Measurements from ENCODE around the gene UNC13A.
A peak's percentile ranks its signal among the peaks of the same experiment; 100 is the strongest.

The UNC13A gene

DNA sequence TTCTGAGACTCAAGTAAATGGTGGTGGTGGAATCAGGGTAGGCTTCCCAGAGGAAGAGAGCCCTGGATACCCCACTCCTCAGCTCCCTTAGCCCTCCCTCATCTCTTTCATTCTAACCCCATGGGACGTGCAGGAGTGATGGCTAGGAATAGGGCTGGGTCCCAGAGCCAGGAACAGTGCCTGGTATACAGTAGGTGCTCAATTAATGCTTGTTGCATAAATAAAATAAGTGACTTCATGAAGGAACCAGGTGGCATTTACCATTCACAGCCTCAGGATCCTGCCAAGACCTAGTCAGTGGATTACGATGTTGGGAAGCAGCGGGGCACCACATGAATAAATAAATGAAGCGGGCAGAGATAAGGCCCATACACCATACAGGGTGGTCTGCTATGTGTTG lies 3.9 kb downstream of the UNC13A start:
- no peak overlapping the region for H3K27ac Mint-ChIP-seq
- H3K27me3 Mint-ChIP-seq, result peaks cover 92% of the 10 kb centered on the region
- peaks cover 34% of the 10 kb centered on the region for H3K4me1 Mint-ChIP-seq
- H3K4me3 Mint-ChIP-seq, result no peak overlapping the region
- H3K36me3 Mint-ChIP-seq, result no peaks in the 10 kb centered on the region
- ATAC-seq, result no peak
- no peaks in the 10 kb centered on the region for H3K9me3 Mint-ChIP-seq

DNA sequence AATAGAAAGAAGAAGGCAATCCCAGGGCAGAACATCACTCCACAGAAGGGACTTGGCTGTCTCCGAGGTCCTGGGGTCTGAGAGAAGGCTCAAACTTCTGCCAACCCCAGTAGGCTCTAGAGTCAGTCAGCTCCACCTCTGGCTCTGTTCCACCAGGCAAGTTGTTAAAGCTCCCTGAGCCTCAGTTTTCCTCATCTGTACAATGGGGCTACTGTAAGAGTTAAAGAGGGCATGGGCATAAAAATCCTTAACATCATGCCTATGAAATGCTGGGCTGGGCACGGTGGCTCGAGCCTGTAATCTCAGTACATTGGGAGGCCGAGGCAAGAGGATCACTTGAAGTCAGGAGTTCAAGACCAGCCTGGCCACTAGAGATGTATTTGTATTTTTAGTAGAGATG lies 5.1 kb downstream of the UNC13A start:
- Mint-ChIP-seq H3K4me3 (no peak overlapping the region), H3K9me3 (no peaks in the 10 kb centered on the region), H3K27me3 (peaks cover 91% of the 10 kb centered on the region), H3K27ac (no peak overlapping the region), H3K36me3 (no peaks in the 10 kb centered on the region), H3K4me1 (peaks cover 27% of the 10 kb centered on the region)
- ATAC-seq, result no peak

DNA sequence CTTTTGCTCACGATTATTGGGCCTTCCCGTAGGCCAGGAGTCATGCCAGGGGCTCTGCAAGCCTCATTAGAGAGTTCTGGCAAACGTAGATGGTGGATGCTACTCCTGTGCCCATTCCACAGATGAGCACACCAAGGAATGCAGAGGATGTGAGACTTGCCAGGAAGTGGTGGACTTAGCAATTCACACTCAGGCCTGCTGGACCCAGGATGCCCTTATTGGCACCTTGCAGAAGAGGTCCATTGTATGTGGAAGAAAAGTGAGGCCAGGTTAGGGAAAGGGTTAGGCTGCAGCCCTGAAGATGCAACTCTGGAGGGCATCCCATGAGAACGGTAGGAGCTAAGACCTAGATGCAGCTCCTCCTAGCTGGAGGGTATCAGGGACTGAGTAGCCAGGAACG lies 5.9 kb downstream of the UNC13A start:
- Mint-ChIP-seq H3K9me3 (no peaks in the 10 kb centered on the region), H3K4me1 (peaks cover 21% of the 10 kb centered on the region), H3K27me3 (peaks cover 91% of the 10 kb centered on the region), H3K27ac (no peak overlapping the region), H3K36me3 (no peaks in the 10 kb centered on the region), H3K4me3 (no peak overlapping the region)
- ATAC-seq, result no peak

DNA sequence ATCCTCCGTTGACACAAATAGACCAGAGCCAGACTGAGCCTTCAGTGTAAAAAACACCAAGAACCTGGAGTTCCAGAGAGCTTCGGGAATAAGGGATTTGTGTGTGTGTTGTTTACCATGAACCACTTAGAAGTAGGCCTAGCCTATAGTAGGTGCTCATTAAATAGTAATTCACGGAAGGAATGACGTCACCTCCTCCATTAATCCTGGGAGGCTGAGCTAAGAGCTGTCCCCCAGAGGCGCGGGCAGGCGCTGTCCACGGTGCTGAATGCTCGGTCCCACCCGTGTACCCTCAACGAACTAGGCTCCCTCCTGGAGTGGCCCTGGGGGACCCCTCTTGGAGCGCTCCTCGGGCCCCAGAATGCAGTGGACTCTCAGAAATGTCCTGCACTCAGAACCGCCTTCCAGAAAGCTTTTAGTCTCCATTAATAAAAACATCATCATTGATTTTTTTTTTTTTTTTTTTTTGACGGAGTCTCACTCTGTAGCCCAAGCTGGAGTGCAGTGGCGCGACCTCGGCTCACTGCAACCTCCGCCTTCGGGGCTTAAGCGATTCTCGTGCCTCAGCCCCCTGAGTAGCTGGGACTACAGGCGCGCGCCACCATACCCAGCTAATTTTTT lies 6.5 kb downstream of the UNC13A start:
- Mint-ChIP-seq H3K27me3 (peaks cover 92% of the 10 kb centered on the region), H3K4me3 (no peak overlapping the region), H3K27ac (no peak overlapping the region), H3K36me3 (no peaks in the 10 kb centered on the region), H3K4me1 (peaks cover 21% of the 10 kb centered on the region), H3K9me3 (no peaks in the 10 kb centered on the region)
- no peak for ATAC-seq

DNA sequence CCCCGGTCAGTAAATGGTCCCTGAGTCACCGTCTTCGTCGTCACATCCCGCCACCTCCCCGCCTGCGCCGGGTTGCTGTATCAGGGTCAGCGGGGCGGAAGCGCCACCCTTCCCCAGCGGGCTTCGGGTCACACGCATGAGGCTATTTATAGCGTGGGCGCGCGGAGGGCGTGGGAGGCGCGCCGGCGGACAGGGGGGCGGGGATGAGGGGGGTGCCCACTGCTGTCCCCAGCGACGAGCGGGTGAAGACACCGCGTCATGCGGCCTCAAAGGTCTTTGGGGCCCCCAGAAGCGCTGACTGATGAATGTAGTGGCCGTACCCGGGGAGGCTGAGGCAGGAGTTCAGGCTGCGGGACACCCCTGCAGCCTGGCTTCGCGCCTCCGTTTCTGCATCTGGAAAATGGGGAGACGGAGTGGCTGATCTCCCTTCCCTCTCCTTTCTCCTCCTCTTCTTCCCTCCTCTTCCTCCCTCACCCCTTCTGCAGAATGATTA lies 7.9 kb downstream of the UNC13A start:
- Mint-ChIP-seq H3K9me3 (no peaks in the 10 kb centered on the region), H3K4me3 (peak overlapping the region; percentile 66), H3K27ac (peak overlapping the region; percentile 61), H3K36me3 (no peaks in the 10 kb centered on the region), H3K27me3 (peaks cover 92% of the 10 kb centered on the region), H3K4me1 (peaks cover 21% of the 10 kb centered on the region)
- ATAC-seq, result peak; percentile 91

DNA sequence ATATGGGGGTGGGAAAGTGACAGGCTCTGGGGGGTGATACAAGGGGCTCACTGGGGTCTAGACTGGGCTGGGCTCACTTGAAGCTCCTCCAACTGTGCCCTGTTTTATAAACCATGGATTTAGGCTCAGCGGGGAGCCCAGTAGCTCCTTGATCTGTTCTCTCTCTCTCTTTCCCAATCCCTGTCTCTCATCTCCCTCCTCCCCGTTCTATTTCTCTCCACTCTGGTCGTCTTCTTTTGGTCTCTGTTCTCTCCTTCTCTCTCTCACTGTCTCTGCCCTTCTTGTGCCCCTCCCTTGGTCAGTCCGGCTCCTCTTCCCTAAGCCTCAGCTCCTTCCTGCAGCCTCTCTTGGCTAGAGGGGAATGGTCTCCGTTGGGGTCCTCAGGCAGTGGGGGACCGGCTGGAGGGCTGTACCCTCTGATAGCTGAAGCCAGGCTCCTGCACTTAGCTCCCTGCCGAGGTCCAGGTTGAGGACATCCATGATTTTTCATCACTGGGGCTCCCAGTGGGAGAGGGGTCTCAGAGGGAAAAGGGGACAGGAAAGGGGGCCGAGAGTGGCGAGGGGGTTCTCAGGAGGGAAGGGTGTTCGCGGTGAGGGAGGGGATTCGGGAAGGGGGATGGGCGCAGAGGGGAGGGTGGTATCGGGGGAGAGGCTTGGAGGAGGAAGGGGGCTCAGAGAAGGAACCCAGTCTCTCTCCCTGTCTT lies 8.5 kb downstream of the UNC13A start:
- Mint-ChIP-seq H3K27me3 (peaks cover 87% of the 10 kb centered on the region), H3K4me1 (peaks cover 21% of the 10 kb centered on the region), H3K9me3 (no peaks in the 10 kb centered on the region), H3K4me3 (peak overlapping the region; percentile 66), H3K36me3 (no peaks in the 10 kb centered on the region), H3K27ac (peak overlapping the region; percentile 61)
- ATAC-seq, result no peak

DNA sequence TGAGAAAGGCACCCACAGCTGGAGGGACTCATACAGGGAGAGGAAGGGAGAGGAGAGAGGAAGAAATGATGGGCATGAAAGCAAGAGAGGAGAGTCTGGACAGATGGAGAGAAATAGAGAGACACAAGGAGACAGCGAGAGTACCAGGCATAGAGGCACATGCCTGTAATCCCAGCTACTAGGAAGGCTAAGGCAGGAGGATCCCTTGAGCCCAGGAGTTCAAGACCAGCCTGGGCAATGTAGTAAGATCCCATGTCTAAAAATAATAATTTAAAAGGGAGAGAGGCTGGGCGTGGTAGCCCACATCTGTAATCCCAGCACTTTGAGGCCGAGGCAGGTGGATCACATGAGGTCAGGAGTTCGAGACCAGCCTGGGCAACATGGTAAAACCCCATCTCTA lies 9.3 kb downstream of the UNC13A start:
- peaks cover 87% of the 10 kb centered on the region for H3K27me3 Mint-ChIP-seq
- H3K4me3 Mint-ChIP-seq, result no peak overlapping the region
- no peak overlapping the region for H3K27ac Mint-ChIP-seq
- ATAC-seq, result no peak
- no peaks in the 10 kb centered on the region for H3K9me3 Mint-ChIP-seq
- H3K4me1 Mint-ChIP-seq, result peaks cover 21% of the 10 kb centered on the region
- no peaks in the 10 kb centered on the region for H3K36me3 Mint-ChIP-seq

DNA sequence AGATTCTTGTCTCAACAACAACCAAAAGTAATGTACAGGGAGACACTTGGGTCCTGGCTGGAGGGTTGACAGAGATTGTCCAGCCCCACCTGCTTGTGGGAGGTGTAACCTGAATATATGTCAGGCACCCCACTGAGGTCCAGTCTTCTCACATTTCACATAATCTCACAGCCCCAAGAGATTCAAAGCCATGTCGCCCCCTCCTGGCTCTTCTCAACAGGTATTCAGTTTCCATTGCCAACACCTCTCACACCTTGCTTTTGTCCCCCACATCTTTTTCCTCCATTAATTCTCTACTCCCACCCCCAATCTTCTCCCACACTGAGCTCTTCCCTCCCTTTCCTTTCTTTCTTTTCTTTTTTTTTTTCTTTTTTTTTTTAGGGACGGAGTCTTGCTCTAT lies 11.2 kb downstream of the UNC13A start:
- Mint-ChIP-seq H3K4me1 (peaks cover 21% of the 10 kb centered on the region), H3K27me3 (peaks cover 77% of the 10 kb centered on the region), H3K9me3 (peaks cover under 1% of the 10 kb centered on the region), H3K36me3 (no peaks in the 10 kb centered on the region), H3K27ac (no peak overlapping the region), H3K4me3 (no peak overlapping the region)
- ATAC-seq, result no peak

DNA sequence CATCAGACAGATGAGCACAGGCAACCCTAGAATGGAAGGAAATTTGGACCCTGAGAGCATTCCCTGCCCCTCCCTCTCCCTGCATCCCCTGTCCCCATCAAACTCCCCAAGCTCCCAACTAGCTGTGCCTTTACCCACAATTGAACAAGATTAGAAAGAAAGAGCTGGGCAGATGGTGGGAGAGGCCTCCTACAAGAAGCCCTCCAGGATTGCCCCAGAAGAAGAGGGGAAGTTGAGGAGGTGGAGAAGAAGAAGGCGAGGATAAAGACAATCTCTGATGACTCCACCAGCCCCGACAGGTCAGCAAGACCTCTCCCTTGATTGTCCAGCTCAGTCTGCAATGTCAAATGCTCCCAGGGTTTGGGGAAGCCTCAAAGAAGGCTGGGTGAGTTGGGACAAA lies 11.9 kb downstream of the UNC13A start:
- no peak for ATAC-seq
- Mint-ChIP-seq H3K9me3 (peaks cover 2% of the 10 kb centered on the region), H3K4me1 (peaks cover 20% of the 10 kb centered on the region), H3K27ac (no peak overlapping the region), H3K27me3 (peaks cover 76% of the 10 kb centered on the region), H3K36me3 (no peaks in the 10 kb centered on the region), H3K4me3 (no peak overlapping the region)

DNA sequence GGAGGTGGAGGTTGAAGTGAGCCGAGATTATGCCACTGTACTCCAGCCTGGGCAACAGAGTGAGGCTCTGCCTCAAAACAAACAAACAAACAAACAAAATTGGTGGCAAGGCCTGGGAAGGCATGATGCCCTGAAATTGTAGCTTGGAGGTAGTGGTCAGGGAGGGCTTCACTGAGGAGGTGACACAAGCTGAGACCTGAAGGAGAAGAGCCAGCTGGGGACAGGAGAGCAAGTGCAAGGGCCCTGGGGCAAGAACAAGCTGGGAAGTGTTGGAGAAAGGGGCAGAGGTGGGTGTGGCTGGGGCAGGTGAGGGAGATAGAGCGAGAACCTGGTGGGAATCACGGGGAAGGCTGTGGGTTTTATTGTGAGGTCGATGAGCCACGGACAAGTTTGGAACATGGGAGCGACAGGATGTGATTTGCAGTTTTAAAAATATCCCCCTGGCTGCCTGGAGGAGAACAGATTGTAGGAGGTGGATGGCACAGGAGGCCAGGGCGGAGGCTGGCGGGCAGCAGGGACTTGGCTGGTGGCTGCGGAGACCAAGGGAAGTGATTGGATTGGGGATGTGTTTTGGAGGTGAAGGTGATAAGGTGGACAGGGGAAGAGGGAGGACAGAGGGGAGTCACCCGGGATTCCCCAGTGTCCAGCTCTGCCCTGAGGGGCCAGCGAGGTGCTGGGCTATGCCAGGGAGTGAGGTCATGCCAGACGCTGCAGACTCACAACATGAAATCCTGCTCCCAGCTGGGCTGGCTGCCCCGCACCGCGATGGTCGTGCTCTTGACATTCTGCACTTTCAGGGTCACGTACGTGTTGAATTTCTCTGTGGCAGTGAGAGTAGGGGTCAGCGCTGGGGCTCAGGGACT lies 14.0 kb downstream of the UNC13A start:
- H3K4me3 Mint-ChIP-seq, result no peak overlapping the region

DNA sequence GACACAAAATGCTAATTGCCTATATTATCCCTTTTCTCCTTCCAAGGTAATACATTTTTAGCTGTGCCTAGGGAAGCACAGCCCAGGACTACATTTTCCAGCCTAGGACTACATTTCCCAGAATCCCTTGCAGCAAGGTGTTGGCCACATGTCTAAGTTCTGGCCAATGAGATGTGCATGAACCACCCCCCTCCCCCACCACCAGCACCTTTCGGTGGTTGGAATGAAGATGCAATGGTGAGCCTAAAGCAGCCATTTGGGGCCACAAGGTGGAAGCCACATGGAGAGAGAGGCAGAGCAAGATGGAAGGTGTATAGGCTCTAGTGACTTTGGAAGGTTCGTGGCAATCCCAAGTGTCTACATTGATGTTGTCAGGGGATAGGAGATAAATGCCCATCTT lies 16.2 kb downstream of the UNC13A start:
- H3K9me3 Mint-ChIP-seq, result peaks cover 2% of the 10 kb centered on the region
- no peak overlapping the region for H3K4me3 Mint-ChIP-seq
- no peak overlapping the region for H3K27ac Mint-ChIP-seq
- H3K27me3 Mint-ChIP-seq, result peaks cover 47% of the 10 kb centered on the region
- H3K4me1 Mint-ChIP-seq, result no peaks in the 10 kb centered on the region
- H3K36me3 Mint-ChIP-seq, result no peaks in the 10 kb centered on the region
- no peak for ATAC-seq

More for the DNA sequence above, 14.0 kb downstream of the UNC13A start:
- H3K4me1 Mint-ChIP-seq, result no peaks in the 10 kb centered on the region
- H3K36me3 Mint-ChIP-seq, result no peaks in the 10 kb centered on the region
- ATAC-seq, result no peak
- H3K27me3 Mint-ChIP-seq, result peaks cover 61% of the 10 kb centered on the region
- peaks cover 2% of the 10 kb centered on the region for H3K9me3 Mint-ChIP-seq
- no peak overlapping the region for H3K27ac Mint-ChIP-seq

DNA sequence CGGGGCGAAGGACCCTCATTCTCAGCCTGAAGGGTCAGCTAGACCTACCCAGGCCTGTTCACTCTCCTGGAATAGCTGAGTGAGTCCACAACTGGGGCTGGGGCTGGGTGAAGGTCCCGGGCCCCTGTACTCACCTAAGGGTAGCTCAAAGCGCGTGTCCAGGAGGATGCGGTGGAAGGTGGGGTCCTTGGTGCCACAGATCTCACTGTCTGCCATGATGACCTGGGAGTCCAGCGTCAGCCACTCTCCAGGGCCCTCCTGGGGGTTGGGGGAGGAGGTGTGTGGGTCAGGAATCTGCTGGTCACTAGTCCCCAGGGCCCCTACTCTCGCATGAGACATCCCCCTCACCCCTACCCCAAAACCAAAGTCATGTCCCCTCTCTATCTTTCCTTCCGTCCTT lies 18.7 kb downstream of the UNC13A start:
- no peak overlapping the region for H3K27ac Mint-ChIP-seq
- peak; percentile 50 for ATAC-seq
- peaks cover 18% of the 10 kb centered on the region for H3K9me3 Mint-ChIP-seq
- peaks cover 58% of the 10 kb centered on the region for H3K27me3 Mint-ChIP-seq
- no peak overlapping the region for H3K4me3 Mint-ChIP-seq
- peaks cover 9% of the 10 kb centered on the region for H3K36me3 Mint-ChIP-seq
- H3K4me1 Mint-ChIP-seq, result no peaks in the 10 kb centered on the region

DNA sequence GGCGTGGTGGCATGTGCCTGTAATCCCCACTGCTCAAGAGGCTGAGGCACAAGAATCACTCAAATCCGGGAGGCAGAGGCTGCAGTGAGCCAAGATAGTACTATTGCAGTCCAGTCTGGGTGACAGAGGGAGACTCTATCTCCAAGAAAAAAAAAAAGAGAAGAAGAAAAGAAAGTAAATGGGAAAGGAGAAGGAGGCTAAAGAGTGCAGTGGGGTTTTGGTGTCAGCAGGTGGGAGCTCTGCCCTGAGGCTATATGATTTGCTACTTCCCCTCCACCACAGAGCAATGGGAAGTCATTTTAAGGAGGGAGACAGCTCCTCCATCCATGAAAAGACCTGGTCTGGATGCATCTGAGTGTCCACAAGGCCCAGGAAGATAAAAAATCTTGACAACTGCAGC lies 23.1 kb downstream of the UNC13A start:
- Mint-ChIP-seq H3K9me3 (peaks cover 21% of the 10 kb centered on the region), H3K4me3 (no peak overlapping the region), H3K36me3 (peaks cover 18% of the 10 kb centered on the region), H3K27me3 (peaks cover 69% of the 10 kb centered on the region), H3K4me1 (no peaks in the 10 kb centered on the region), H3K27ac (no peak overlapping the region)
- ATAC-seq, result no peak

DNA sequence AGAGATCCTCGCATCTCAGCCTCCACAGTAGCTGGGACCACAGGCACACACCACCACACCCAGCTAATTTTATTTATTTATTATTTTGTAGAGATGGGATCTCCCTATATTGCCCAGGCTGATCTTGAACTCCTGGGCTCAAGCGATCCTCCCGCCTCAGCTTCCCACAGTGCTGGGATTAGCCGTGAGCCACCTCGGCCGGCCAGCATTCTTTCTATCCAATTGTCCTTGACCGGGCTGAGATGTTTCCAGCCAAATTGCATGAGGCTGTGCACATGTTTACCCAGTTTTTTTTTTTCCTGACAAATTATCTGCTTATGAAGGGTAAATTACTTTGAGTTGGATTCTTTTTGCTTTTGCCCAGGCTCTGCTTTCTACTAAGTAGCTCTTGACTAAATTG lies 28.2 kb downstream of the UNC13A start:
- H3K9me3 Mint-ChIP-seq, result peaks cover 15% of the 10 kb centered on the region
- peaks cover 14% of the 10 kb centered on the region for H3K36me3 Mint-ChIP-seq
- no peaks in the 10 kb centered on the region for H3K4me1 Mint-ChIP-seq
- ATAC-seq, result no peak
- peaks cover 71% of the 10 kb centered on the region for H3K27me3 Mint-ChIP-seq
- no peak overlapping the region for H3K4me3 Mint-ChIP-seq
- no peak overlapping the region for H3K27ac Mint-ChIP-seq

DNA sequence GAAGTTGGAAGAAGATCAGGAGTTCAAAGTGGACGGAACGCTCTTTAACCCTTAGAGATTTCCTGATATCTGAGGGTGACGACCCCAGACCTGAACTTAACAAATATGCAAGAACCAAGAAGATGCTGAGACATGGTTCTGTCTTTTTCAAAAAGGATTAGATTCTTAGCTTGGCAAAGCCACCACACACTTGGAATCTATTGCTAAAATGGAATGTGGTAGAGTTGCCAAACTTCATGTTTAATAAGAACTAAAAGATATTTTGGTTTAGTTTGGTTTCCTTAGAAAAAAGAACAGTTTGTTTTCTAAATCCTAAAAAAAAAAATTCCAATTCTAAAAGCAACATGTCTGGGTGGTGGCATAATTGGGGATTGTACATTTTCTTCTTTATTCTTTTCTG lies 29.5 kb downstream of the UNC13A start:
- ATAC-seq, result no peak
- Mint-ChIP-seq H3K4me3 (no peak overlapping the region), H3K4me1 (no peaks in the 10 kb centered on the region), H3K36me3 (peaks cover 6% of the 10 kb centered on the region), H3K9me3 (peaks cover 9% of the 10 kb centered on the region), H3K27me3 (peaks cover 71% of the 10 kb centered on the region), H3K27ac (no peak overlapping the region)

Data from stimulated activated memory B cell treated with anti-CD40 and anti-IgM and Interleukin-4, amounts not matched to agents 10 μg/mL and 1 μg/mL and 100 μg/mL, for 72 hours (primary cell).